ENCODE data around the gene NBEAL2. TPM values are rescaled to one million over a fixed set of nuclear protein-coding genes. Genes with fewer than 3 reads are reported as not detected.

NBEAL2 gene
- total RNA-seq, 1 experiment from 2014 or later = 42.7 TPM

DNA sequence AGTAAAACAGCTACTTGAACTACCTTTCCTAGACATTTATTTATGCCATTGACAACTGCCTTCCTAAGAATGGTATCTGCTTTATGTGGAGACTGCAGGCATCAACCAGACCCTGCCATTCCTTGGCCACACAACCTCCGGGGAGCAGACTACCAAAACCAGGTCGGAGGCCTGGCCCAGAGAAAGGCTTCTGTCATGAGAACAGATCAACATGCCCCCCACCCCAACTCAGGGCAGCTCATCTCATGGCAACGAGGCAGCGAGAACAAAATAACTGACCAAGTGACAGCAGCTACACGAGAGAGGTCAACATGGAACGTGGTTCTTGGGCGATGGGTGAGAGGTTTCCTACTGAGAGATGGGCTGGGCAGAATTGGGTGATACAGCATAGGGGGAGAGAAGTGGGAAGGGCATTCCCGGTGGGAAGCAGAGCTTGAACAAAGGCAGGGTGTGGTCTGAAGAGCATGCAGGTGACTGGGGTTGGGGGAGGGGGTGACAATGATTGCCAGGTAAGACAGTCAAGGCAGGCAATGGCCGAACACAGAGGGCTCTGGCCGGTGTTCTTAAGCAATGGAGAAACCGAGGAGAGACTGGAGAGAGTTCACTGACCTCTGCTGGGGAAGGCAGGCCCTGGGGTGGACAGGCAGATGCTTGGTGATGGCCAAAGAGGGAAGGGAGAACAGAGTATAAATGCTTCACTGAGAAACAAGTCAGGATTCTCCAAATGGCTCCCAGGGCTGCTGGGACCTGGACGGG is 36.8 kb upstream of the NBEAL2 start:
- DNase-seq (ENCODE audit: low read depth) = no peak

DNA sequence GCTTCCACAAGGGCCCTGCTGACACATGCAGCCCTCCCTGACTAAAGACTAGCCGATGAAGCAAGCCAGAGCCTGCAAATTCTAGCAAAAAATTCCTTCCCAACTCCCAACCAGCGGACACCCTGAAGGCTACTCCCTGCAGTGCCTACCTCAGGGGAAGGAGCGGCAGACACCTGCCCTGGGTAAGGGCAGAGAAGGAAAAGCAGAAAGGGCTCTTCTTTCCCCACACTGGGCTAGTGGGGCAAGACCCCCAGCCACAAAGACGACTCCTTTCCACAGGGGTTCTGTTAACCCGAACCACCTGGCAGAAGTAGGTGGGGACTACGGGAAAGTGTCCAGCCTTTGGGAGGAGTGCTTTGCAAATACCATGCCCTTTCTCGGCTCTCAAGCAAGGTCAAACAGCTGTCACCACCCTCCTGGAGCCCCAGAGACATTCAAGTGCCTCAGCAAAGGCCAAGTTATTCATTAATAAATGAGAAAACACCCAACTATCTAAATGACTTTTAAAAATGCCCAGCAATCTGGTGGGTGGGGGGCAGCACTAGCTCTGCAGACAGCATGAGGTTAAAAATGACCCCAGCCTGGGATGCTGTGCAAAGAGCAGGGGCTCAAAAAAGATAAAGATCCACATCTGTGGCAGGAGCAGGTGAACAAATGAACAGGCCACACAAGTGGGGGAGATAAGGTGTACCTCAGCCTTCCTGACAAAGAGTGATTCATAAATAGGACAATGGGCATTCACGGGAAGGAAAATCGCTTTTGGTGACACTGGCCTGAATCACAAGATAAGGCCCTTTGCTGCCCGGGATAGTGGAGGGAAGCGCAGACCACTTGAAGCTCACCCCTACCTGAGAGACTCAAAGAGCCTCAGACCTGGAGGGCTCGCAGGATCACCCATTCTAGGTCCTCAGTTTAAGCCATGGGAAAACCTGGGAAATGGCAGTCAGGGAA is 36.0 kb upstream of the NBEAL2 start:
- DNase-seq (ENCODE audit: low read depth) = peak; percentile 76

DNA sequence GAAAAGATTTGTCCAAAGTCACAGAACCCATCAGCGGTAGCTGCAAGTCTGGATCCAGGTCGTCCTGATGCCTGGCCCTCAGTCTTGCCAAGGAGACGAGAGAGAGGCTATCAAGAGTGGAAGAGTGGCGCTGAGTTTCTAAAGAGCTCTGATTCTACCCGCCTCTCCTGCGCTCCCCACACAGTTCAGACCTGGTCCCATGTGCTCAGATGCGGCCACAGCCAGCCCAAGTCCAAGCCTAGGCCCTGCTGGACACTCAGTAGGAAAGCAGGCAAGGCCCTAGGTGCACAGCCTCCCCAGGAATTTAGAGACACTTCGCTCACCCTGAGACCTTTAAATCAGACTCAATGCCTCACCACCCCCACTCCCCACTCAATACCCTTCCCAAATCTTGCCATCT is 35.3 kb upstream of the NBEAL2 start:
- no peak for DNase-seq (ENCODE audit: low read depth)

DNA sequence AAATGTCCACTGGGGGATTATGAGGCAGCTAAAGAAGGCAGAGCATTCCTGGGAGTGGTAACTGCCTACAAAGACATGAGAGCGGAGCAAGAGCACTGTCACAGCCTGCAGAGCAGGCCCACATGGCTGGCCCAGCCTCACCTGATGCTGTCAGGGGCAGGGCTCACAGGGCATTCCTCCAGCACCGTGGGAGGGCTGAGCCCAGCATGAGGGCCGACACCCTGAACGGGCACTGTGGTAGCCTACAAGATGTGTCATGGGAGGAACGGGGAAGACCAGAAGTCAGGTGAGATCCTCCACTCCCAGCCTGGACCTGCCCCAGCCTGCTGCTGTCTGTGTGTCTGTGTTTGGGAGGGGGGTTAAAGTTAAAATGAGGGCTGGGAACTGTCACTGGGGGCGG is 33.0 kb upstream of the NBEAL2 start:
- DNase-seq (ENCODE audit: low read depth) = no peak

DNA sequence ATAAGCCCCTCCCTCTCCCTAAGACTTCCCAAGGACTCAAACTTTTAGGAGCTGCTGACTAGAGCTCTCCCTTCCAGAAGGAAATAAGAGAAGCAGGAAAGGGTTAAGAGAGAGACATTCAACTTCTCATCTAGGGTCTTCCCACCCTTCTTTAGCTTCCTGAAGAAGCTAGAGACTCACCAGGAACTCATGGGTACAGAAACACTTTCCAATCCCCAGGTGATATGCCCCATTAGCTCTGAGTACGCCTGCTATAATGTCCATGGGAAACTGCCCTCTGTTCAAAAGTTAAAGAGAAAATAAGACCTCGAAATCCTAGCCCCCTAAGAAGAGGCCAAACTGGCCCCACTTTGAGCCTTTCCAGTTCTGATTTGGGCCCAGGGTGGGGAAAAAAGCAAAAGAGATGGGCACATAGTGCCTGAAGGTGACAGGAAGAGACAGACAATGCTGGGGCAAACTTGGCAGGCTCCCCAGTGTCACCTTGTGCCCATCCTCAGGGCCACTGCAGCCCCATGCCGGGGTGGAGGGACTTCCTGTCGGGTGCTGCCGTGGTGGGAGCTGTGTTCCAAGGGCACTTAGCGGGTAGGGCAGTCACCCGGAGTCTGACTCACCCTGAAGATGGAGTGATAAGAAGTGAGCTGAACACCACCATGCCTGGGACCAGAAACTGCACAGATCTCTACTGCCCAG is 32.5 kb upstream of the NBEAL2 start:
- peak; percentile 81 for DNase-seq (ENCODE audit: low read depth)

DNA sequence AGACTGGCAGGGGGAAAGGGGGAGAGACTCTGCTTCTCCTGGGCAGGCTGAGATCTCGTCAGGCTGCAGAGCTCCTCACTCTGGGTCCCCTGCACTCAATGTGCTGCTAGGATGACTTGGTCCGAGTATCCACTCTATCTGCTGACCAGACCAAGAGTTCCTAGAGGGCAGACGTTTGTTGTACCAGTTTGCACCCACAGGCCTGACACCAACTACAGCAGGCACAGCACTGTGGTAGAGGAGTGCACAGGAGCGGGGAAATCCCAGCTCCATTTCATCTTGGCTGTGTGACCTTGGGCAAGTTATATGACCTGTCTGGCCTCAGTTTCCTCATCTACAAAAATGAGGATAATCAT is 31.9 kb upstream of the NBEAL2 start:
- no peak for DNase-seq (ENCODE audit: low read depth)

DNA sequence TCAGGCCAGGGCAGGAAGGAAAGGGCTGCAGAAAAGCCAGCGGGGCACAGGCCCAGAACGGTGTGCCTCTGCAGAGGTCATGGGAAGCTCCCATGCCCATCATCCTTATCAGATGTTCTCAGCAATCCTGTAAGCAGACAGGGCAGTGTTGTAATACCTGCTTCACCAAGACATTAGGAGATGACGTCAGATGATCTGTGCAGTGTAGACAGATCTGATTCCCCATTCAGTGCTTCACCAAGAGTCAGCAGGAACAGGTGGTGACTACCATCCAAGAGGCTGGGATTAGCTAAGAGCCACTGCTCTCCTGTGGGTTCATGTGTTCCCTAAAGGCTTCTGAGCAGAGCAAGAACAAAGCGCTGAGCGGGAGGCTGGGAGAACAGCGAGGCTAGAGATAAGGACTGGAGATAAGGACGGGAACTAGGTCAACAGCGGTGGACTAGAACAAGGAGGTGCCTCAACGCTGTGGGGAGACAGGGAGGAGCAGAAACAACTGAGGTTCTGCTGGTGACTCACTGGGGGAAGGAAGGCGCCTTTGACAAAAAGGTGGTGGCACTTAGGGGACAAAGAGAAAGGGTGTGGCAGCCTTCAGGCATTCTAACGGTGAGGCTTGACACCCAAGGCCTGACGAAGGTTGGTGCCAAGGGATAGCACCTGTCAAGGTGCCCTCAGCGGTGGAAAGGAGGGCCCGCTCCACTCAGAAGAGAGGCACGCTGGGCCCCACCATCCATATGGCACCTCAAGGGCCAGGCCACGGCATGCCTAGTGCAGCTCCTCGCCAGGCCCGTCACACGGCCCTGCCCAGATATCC is 31.3 kb upstream of the NBEAL2 start:
- peak; percentile 34 for DNase-seq (ENCODE audit: low read depth)

DNA sequence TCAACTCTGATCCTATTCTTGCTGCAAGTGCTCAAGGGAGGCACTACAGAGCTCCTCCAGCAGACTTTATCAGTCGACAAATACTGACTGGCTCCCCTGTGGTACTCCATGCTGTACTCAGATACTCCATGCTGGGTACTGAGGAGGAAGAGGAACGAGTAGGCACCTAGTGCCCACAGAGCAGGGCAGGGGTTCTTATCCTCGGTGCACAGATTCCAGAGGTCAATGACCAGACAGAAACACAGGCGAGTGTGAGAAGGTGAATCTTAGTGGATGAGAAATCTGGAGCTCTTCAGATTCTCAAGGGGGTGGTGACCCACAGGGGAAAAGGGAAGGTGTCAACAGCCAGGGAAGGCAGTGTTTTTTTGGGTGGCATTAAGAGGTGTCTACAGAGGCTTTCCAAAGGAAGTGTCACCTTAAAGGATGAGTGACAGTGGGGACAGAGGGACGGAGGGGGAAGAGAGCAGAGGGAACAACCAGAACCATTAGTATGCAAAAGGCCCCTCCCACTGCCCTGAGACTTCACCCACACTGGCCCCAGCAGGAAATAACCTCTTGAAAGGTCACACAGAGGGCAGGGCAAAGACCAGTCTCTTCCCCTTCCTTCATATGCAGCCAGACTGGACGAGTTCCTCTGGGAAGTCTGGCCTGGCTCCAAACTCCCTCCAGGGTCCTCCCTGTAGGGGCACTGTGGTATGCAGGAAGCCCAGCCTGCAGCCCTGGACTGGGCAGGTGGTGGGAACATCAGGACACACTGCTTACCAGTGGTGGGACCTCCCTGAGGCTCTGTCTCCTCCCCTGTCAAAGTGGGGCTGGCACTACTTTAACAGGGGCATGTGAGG is 30.4 kb upstream of the NBEAL2 start:
- DNase-seq (ENCODE audit: low read depth) = peak; percentile 28

DNA sequence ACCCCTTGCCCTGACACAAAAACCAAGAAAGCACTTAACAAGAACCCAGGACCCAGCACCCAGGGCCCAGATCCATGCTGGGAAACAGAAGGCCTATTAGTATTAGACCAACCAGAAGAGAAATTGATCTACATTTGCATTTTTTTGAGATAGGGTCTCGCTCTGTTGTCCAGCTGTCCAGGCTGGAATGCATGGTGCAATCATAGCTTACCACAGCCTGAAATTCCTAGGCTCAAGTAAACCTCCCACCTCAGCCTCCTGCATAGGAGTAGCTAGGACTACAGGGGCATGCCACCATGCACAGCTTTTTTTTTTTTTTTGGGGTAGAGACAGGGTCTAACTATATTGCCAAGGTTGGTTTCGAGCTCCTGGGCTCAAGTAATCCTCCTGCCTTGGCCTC is 29.3 kb upstream of the NBEAL2 start:
- DNase-seq (ENCODE audit: low read depth) = no peak

DNA sequence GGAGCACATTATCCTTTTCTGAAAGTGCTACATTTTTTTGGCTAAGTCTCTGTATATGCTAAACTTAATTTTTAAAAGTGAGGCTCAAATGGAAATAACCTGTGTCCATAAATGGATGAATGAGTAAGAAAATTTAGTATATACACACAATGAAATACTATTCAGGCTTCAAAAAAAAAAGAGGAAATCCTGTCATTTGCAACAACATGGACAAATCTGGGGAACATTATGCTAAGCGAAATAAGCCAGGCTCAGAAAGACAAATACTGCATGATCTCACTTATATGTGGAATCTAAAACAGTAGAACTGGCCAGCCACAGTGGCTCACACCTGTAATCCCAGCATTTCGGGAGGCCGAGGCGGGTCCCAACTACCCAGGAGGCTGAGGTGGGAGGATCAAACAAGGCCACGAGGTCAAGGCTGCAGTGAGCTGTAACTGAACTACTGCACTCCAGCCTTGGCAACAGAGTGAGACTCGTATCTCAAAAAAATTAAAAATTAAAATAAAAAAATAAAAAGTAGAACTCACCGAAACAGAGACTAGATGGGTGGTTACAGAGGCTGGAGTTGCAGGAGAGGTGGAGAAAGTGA is 28.7 kb upstream of the NBEAL2 start:
- no peak for DNase-seq (ENCODE audit: low read depth)

DNA sequence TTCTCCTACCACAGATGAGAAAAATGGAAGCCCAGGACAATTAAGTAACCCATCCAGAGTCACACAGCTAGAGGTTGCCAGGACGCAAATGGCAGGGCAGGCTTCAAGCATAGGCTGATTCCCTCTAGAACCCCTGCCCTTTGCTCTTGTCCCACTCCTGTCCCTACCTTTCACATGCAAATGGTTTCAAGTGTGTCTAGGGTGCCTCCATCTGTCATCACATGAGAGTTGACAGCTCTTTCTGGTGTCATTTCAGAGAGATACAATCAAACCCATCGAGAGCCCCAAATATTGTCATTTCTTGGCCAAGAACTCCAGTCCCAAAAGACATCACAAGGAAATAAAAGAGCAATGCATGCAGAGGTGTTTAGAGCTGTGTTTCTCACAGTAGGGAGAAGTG is 26.7 kb upstream of the NBEAL2 start:
- DNase-seq (ENCODE audit: low read depth) = no peak

DNA sequence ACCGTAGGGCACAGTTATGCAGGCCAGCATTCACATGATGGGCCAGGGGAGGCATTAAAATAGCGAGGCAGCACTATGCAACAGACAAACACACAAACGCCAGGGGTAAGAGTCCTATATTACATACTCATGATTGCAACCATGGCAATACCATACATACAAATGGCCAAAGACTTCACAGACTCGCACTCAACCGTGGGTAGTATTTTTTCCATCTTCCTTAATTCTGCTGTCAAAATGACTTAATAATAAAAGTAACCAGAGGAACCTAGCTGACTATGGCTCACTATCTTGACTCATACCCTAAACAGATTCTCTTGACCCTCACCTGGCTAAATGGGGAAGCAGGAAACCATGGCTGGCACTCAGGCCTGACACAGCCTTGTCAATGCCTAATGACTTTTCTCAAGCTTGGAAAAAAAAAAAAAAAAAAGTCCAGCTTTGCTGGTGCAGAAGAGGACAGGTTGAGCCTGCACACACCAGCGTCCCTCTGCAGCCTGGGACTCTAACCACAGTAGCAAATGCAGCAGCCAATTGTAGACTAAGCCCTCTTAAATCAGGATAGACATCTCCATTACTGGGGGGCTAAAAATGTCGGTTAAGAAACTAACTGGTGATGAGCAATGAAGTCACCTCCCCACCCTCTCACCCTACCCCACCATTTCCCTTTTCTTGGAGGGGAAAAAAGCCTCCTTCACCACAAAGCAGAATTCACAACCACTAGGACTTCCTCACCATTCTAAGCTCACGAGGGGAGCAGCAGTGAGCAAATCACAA is 26.0 kb upstream of the NBEAL2 start:
- no peak for DNase-seq (ENCODE audit: low read depth)

DNA sequence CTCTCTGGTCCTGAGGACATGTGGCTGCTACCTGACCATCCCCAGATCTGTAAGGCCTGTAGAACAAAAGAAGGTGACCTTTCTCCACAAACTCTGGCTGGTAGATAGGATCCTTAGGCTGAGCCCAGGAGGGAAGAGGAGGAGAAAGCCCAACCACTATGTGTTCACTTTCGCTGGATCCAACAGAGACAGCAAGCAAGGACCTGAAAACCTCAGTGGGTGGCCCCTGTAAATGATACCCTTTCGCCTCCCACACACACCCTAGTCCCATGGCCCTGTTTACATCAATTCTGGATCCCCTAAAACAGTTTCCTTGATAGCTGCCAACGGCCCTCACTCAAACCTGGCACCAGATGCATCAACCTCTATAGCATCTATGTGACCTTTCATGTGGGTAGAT is 25.3 kb upstream of the NBEAL2 start:
- no peak for DNase-seq (ENCODE audit: low read depth)

DNA sequence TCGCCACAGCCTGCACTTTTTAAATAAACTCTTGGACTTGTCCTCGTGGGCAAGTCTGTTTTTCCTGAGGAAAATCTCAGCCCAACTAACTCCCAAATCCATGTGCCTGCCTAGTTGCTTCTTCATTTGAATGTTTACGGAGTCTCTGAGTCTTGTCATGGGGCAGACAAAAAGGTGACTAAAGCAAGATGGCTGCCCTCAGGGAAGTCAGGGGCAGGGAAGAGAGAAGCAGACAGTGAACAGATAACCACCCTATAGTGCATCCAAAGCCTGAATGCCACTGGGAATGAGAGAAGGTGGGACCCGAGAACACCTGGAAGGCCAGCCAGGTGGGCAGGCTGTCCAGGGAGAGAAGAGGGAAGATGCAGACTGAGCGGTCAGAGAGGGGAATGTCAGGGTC is 24.3 kb upstream of the NBEAL2 start:
- DNase-seq (ENCODE audit: low read depth) = no peak

DNA sequence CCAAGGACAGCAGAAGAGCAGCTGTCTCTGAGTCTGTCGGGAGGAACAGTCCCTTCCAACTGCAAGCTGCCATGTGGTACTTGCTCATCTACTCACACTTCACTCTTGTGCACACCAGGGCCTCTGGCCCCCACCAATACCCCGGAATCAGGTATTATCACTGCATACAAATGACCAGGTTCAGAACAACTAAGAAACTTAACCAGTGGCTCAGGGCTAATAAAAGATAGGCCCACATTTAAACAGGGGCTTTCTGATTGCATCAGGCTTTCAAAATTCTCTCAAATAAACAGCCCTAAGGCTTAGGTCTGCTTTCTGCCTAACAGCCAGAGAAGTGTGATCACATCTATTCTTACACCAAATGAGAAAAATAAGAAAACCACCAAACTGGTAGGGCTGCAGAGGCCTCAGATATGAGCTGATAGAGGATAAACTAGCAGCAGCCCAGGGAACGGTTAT is 23.6 kb upstream of the NBEAL2 start:
- no peak for DNase-seq (ENCODE audit: low read depth)

DNA sequence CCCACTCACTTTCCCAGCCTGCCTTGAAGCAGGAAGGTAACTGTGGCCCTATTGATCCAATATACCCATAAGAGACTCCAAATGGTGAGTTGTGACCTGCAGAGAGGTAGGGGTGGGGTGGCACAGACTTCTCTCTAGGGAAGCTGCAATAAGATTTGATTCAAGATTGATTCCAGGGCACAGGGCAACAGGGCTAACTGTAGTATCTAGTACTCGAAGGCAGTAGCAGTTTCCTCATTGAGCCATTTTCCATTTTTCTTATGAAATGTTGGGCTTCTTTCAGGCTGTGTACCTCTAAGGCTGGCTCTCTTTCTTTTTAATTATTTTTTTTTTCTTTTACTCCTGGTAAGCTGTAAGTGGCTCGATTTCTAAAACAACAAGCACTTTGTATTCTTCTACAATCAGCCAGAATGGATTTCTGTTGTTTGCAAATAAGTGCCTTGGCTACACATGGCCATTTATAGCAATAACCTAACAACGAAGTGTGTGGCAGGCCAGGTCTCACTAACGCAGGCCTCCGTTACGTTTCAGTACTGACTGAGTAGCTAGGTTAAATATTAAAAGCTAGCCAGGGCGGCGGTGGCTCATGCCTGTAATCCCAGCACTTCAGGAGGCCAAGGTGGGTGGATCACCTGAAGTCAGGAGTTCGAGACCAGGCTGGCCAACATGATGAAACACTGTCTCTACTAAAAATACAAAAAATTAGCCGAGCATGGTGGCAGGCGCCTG is 22.2 kb upstream of the NBEAL2 start:
- no peak for DNase-seq (ENCODE audit: low read depth)

DNA sequence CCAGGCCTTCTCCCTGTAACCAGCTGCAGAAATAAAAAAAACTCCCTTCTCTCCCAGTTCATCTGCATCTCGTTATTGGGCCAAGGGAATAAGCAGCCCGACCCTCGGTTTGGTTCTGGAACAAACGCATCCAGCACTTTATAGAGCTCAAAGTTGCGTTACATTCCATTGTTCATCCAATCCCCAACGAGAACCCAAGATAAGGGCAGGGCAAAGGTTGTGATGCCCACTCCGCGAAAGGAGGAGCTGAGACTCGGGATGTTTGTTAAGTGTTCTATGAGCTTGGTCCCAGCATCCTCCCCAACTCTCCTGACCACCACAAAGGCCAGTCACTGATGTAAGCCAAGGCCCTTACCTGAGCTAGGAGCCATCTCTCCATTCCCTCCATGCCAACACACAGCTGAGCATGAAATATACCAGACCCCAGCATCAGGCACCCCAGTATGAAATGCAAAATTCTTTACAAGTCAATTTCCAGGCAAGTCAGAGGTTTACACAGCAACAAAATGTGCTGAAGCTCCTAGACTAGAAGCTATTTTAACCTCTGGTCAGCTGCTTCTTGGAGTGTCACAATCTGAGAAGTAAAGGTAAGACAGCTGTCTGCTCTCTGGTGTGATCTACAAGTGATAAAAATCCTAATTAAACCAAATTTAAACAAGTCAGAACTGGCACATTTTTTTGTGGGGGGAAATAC is 20.9 kb upstream of the NBEAL2 start:
- no peak for DNase-seq (ENCODE audit: low read depth)

DNA sequence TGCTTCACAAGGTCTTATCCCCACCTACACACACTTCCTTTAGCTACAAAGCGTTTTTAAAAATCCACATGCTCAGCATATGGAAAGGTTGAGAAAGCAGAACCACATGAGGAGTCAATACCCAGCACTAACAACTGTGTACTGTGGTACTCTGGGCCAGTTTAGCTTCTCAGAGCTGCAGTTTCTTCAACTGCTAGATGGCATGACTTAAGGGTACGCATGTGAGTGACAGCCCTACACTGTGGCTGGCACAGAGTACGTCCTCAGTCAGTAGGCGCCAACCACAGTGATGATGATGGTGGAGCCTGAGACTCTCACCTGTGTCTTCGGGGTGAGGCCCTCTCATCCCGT is 20.3 kb upstream of the NBEAL2 start:
- no peak for DNase-seq (ENCODE audit: low read depth)
